ENCODE results near the gene STRN4.
"Not testable (repeated sequence)": the region's sequence is repeated elsewhere in the genome, so short reads cannot be mapped to it uniquely, and the experiment has no call there.

STRN4 gene

DNA sequence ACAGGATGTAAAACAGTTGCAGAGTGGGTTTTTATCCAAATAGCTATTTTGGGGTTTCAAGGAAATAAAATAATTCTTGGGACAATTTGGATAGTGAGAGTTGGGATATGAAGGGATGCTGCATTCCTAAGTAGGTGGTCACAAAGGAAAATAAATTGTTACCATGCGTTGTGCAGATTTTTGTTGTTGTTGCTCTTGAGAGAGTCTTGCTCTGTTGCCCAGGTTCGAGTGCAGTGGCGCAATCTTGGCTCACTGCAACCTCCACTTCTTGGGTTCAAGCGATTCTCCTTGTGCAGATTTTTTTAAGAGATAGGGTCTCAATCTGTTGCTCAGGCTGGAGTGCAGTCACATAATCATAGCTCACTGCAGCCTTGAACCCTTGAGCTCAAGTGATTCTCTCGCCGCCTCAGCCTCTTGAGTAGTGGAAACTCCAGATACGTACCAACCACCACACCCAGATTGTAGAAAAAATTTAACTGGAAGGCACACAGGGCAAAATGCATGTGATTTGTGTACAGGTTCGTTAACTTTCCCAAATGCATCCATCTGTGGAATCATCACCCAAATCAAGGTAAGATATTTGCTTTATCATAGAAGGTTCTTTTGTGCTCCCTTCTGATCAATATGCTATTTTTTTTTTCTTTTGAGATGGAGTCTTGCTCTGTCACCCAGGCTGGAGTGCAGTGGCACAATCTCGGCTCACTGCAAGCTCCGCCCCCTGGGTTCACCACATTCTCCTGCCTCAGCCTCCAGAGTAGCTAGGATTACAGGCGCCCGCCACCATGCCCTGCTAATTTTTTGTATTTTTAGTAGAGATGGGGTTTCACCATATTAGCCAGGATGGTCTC lies 26.1 kb upstream of the STRN4 start:
- no peak for DNase-seq

DNA sequence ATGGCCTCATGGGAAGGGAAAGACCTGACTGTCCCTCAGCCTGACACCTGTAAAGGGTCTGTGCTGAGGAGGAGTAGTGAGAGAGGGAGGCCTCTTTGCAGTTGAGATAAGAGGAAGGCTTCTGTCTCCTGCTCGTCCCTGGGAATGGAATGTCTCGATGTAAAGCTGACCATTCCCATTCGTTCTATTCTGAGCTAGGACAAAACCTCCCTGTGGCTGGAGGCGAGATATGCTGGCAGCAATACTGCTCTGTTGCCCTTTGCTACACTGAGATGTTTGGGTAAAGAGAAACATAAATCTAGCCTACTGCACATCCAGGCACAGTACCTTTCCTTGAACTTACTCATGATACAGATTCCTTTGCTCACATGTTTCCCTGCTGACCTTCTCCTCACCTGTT lies 22.5 kb upstream of the STRN4 start:
- not testable (repeated sequence) for DNase-seq

DNA sequence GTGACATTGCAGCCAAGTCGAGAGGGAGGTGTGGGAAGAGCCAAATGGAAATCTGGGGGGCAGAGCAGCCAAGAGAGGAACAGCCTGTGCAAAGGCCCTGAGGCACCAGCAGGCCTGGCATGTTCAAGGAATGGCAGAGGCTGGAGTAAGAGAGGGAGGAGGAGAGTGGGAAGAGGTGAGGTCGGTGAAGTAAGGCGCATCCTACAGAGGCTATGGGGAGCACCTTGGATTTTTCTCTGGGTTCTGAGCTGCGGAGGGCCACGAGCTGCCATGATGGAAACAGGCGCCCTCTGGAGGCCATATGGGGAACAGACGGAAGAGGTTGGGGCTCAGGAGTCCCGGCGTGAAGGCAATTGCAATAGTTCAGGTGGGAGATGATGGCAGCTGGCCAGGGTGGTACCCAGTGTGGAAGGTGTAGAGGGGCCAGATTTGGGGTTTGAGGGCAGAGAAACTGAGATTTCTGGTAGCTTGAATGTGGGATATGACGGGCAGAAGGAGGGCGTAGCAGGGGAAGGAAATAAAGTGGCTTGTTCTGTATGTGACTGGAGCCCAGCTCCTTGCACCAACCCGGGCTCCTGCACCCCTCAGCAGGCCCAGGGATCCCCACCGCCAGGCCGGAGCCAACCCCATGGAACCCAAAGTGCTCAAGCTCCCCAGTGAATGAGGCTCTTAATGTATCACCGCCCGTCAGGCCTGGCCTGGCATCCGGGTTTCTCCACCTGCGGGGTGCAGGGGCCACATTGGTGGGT lies 20.5 kb upstream of the STRN4 start:
- peak; percentile 67 for DNase-seq

DNA sequence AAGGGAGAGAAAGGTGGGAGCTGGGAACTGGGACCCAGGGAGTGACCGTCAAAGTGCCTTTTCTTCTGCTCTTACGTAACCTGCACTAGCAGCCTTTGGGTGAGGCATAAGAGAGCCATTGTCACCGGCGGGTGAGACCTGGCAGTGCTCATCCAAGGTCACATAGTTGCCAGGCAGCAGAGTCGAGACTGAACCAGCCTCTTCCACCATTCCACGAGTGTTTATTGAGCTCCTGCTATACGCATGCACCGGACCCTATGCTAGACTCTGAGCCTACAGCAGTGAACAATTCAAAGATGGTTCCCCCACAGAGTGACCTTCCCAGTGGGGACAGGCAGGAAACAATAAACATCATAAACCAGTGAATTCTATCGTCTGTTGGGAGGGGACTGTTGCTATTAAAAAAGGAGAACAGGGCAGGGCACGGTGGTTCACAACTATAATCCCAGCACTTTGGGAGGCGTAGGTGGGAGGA lies 18.6 kb upstream of the STRN4 start:
- DNase-seq: no peak

DNA sequence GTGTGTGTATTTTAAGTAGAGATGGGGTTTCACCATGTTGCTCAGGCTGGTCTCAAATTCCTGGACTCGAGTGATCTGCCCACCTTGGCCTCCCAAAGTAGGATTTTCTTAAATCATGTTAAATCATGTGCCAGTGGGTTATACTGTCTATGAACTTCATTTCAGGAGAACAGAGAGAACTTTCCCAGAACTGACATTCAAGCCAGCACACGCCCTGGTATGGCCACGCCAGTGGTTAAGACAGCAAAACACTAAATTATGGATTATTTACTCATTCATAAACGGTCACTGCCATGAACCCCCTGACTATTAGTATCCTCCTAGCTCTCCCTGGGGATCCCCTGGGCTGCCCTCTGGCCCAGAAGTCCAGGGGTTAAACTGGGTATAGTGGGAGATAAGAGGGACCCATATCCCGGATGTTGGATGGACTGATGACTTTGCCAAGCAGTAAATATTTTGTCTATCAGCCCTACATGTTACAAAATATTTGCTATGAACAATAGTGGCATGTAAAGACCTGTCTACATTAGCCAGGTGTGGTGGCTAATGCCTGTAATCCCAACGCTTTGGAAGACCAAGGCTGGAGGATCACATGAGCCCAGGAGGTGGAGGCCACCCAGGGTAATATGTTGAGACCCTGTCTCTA lies 16.1 kb upstream of the STRN4 start:
- DNase-seq: no peak

DNA sequence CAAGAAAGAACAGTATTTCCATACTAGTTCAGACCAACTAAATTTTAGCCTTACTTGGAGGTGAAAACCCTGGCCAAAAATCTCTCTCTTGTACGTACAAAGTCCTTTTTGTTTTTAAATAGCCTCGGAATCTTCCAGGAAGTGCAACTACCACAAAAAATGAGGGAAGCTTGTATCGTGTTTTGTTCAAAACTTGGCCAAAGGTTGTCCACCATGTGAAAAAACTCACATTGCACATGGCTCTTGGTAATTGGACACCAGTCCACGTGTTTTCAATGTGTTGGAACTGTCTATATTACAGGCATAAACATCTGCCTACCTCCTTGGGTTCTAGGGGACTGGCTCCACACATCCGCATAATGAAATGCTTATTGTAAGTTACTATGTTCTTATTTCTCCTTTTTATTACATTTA lies 15.2 kb upstream of the STRN4 start:
- DNase-seq: no peak

DNA sequence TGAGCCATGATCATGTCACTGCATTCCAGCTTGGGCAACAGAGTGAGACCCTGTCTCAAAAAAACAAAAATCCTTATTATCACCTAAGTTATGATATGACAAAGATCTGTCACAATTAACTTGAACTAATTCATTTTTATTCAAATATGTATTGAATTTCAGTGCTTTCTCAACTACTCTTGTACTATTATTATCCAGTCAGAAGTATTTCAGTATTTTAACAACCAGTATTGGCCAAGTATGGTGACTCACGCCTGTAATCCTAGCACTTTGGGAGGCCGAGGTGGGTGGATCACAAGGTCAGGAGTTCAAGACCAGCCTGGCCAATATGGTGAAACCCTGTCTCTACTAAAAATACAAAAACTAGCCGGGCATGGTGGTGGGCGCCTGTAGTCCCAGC lies 14.6 kb upstream of the STRN4 start:
- DNase-seq: not testable (repeated sequence)

DNA sequence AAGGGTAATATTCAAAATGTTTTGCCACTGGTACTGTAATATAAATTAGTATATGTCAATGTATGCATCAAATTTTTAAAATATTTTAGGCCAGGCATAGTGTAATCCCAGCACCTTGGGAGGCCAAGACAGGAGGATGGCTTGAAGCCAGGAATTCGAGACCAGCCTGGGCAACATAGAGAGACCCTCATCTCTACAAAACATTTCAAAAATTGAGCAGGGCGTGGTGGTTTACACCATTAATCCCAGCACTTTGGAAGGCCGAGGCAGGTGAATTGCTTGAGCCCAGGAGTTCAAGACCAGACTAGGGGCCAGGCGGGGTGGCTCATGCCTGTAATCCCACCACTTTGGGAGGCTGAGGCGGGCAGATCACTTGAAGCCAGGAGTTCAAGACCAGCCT lies 14.1 kb upstream of the STRN4 start:
- DNase-seq: no peak

DNA sequence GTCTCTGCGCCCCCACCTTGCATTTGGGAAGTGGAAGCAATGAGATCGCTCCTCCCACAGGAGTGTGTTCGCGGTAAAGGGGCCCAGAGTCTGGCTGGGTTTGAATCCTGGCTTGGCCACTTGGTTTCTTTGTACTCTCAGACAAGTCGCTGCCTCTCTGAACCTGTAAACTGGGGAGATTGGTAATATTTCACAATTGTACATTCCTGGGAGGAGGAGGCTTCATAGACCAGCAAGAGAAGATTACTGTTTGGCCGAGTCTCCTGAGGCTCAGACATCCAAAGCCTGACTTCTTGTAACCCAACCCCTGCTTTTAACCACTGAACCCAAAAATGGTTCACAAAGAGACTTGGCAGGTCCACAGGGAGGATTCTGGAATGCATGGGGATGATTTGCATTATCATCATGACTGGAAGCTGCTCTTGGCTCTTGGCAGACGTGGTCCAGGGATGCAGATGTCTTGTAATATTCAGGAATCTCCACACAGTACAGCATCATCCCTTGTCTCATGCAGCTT lies 13.6 kb upstream of the STRN4 start:
- no peak for DNase-seq

DNA sequence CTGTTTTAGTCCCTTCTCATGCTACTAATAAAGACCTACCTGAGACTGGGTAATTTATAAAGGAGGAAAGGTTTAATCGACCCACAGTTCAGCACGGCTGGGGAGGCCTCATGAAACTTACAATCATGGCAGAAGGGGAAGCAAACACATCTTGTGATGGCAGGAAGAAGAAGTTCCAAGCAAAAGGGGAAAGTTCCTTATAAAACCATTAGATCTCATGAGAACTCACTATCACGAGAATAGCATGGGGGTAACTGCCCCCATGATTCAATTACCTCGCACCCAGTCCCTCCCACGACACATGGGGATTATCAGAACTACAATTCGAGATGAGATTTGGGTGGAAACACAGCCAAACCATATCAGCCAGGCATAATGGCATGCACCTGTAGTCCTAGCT lies 13.0 kb upstream of the STRN4 start:
- no peak for DNase-seq

DNA sequence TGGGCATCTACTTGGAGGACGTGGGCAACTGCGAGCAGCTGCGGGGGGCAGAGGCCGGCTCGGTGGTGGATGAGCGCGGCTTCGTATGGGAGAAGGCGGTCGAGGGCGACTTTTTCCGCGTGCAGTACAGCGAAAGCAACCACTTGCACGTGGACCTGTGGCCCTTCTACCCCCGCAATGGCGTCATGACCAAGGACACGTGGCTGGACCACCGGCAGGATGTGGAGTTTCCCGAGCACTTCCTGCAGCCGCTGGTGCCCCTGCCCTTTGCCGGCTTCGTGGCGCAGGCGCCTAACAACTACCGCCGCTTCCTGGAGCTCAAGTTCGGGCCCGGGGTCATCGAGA lies 10.3 kb upstream of the STRN4 start:
- DNase-seq: no peak

DNA sequence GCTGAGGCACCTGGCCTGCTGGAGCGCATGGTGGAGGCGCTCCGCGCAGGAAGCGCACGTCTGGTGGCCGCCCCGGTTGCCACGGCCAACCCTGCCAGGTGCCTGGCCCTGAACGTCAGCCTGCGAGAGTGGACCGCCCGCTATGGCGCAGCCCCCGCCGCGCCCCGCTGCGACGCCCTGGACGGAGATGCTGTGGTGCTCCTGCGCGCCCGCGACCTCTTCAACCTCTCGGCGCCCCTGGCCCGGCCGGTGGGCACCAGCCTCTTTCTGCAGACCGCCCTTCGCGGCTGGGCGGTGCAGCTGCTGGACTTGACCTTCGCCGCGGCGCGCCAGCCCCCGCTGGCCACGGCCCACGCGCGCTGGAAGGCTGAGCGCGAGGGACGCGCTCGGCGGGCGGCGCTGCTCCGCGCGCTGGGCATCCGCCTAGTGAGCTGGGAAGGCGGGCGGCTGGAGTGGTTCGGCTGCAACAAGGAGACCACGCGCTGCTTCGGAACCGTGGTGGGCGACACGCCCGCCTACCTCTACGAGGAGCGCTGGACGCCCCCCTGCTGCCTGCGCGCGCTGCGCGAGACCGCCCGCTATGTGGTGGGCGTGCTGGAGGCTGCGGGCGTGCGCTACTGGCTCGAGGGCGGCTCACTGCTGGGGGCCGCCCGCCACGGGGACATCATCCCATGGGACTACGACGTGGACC lies 9.7 kb upstream of the STRN4 start:
- no peak for DNase-seq

DNA sequence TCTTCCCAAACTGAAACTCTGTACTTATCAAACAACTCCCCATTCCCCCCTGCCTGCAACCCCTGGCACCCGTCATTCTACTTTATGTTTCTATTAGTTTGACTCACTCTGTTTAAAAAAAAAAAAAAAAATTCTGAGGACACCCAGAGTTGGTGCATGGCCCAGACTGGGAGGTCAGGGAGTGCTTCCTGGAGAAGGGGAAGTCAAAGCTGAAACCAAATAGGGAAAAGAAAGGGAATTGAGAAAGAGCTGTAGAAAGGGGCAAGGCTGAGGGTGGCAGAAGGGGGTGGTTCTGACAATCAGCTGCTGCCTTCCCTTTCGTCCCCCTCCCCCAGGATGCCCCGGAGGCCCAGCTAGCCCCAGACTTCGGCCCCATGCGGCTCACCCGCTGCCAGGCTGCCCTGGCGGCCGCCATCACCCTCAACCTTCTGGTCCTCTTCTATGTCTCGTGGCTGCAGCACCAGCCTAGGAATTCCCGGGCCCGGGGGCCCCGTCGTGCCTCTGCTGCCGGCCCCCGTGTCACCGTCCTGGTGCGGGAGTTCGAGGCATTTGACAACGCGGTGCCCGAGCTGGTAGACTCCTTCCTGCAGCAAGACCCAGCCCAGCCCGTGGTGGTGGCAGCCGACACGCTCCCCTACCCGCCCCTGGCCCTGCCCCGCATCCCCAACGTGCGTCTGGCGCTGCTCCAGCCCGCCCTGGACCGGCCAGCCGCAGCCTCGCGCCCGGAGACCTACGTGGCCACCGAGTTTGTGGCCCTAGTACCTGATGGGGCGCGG lies 9.0 kb upstream of the STRN4 start:
- no peak for DNase-seq

DNA sequence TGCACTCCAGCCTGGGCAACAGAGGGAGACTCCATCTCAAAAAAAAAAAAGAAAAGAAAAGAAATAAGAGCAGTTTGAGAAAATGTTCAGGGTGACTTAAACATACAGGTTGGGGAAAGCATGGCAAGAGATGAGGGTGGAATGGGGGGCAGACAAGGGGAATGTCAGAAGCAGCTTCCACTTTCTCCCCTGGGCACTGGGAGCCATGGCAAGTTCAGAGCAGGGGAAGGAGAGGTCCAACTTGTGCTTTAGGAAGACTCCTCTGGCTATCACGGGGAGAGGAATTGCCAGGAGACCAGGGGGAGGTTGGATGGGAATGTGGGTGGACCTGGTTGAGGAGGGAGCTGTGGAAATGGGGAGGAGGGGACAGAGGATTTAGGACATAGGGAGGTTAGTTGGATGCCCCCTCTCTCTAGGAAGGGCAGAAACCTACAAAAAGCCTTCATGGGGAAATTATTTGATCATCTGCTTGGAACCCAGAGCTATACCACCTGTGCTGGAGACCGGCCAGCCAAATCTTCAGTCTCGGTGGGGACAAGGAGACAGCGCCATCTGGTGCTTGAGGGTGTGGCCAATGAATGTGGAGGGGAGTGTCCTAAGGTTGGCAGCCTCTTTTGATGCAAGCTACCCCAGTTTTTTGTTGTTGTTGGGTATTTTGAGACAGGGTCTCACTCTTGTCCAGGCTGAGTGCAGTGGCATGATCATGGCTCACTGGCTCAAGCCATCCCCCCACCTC lies 7.3 kb upstream of the STRN4 start:
- DNase-seq: peak; percentile 67

DNA sequence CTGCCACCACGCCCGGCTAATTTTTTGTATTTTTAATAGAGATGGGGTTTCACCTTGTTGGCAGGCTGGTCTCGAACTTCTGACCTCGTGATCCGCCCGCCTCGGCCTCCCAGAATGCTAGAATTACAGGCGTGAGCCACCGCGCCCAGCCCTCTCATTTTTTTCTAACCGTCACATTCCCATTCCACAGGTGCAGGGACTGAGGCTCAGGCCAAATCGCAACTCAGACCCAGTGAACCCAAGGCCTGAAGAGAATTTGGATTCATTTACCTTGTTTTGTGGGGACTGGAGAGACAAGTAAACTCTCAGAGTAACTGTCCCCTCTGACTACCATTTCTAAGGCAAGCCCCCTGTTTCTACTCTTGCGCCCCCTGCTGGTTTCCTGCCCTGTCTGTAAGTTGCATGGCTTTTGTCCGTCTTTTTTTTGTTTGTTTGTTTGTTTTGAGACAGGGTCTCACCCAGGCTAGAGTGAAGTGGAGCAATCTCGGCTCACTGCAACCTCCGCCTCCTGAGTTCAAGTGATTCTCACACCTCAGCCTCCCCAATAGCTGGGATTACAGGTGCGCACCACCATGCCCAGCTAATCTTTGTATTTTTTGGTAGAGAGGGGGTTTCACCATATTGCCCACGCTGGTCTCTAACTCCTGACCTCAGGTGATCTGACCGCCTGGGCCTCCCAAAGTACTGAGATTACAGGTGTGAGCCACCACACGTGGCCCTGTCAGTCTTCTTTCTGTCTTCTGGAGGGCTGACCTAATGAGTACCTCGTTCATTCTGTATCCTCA lies 2.3 kb upstream of the STRN4 start:
- DNase-seq: peak; percentile 69

DNA sequence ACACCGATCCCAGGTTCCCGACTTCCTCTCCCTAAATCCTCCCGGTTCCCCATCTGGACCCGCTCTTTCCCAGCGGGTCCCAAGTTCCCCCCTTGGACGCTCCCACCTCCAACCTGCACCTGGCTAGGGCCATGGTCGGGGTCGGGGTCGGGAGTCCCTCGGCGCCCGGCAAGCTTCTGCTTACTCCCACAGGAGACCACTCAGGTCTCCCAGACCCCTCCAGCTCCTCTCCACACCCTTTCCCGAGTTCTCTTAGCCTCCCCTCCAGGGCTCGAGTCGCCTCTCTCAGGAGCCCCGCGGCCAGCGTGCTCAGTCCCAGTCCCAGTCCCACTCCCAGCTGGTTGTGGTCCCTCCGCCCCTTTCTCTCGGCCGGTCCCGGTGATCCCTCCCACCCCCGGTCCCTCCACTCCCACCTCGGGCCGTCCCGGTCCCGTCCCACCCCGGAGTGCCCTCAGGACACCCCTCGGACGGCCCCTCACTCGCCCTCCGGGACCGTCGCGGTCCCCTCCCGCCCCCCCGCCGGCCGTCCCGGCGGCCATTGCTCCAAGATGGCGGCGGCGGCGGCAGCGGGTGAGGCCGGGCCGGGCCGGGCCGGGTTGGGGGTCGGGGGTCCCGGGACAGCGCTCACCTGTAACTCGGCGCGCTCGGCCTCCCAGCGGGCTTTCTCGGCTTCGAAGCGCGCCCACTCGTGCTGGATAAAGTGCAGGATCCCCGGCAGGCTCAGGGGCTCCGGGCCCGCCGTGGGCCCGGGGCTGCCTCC lies 549 bp downstream of the STRN4 start, which contains the start of gene FKRP:
Gene FKRP (plus strand): TSS at position 537 of the 760 bp plus-strand sequence. CDS start 9,394 bp downstream, outside the sequence.
- DNase-seq: no peak

DNA sequence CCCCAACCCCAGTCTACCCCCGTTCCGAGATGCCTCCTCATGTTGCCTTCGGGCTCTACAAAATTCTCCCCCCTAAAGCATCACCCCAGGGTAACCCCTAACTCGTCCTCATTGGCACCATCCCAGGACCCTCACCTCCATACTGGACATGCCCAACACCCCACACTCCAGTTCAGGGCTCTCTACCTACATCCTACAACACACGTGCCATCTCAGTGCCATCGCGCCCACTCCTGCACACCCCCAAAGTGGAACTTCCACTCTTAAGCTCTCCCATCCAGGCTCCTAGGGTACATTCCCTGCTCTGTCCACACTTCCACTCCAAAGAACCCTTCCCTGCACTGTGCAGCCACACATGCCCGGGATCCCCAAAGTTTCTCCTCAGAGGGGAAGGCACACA lies 1.2 kb downstream of the STRN4 start:
- DNase-seq: no peak

DNA sequence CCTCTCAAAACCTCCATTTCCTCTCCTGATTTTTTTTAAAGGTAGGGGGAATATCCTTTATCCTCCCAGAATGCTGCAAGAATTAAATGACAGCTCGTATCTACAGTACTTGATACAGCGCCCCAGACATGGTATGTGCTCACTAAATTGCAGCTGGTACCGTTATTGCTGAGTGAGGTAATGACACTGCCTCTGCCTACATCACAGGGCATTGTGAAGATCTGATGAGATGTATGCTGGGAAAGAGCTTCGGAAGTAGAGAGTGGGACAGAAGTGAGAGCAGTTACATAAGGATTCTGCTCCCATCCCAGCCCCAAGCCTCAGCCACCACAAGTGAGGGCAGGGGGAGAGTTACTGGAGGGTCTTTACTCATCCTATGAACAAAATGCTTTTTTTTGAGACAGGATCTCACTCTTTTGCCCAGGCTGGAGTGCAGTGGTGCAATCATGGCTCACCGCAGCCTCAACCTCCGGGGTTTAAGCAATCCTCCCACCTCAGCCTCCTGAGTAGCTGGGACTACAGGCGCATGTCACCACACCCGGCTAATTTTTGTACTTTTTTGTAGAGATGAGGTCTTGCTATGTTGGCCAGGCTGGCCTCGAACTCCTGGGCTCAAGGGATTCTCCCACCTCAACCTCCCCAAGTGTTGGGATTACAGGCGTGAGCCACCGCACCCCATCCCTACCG lies 2.1 kb downstream of the STRN4 start:
- no peak for DNase-seq

DNA sequence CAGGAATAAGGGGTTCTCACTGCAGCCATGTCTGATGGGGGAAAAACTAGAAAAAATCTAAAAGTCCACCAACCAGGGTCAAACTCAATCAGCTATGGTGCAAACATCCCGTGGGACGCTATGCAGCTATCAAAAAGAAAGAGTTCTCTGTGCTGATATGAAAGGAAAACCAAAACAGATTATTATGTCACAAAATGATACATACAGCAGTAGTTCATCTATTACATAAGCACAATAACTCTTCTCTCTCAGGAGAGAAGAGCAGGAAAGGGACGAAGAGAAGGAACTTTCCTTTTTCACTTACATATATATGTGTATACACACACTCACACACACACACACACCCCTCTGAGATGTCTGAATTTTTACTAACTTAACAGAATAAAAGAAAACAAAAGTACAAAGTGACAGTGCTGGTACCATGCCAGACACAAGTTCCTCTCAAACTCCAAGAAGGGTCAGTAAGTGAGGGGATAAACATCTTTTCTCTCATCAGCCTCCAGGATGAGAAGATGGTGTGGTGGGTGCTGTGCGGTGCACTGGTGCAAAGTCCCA lies 3.2 kb downstream of the STRN4 start:
- no peak for DNase-seq
